Measurements from ENCODE around the gene MRE11.

DNA sequence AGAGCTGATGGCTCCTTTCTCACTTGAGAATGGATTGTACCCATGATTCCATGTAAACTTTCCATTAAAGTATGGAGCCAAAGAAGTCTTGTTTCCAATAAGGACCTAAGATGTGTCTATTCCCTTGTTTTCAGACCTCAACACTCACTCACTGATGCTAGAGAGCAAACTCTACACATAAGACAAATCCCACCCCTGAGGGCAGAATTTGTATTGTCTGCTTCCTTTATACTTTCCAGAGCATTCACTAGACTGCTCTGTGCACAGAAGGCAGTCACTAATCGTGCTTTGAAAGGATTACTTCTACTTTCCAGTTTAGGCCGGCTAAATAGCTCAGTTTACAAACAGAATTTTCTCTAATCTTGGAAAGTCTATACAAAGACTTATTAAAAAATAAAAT, 6.5 kb upstream of the MRE11 start:
- TF ChIP-seq, protein P1, sequence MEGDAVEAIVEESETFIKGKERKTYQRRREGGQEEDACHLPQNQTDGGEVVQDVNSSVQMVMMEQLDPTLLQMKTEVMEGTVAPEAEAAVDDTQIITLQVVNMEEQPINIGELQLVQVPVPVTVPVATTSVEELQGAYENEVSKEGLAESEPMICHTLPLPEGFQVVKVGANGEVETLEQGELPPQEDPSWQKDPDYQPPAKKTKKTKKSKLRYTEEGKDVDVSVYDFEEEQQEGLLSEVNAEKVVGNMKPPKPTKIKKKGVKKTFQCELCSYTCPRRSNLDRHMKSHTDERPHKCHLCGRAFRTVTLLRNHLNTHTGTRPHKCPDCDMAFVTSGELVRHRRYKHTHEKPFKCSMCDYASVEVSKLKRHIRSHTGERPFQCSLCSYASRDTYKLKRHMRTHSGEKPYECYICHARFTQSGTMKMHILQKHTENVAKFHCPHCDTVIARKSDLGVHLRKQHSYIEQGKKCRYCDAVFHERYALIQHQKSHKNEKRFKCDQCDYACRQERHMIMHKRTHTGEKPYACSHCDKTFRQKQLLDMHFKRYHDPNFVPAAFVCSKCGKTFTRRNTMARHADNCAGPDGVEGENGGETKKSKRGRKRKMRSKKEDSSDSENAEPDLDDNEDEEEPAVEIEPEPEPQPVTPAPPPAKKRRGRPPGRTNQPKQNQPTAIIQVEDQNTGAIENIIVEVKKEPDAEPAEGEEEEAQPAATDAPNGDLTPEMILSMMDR (conservative IDR thresholded peaks at IDR 0.05; ENCODE audit: low read length), result no peak
- TF ChIP-seq EZH2phosphoT487 (IDR thresholded peaks at IDR 0.05; ENCODE audit: borderline replicate concordance, low read depth, low read length), result no peak

Data from OCI-LY7 (cell line).